Peyer's patch (tissue), 4 donors: Measurements from ENCODE around the gene EPHA5.

Source experiments
- CTCF ChIP-seq, 6 experiments: fragments of 450-650 bp in 4 of 6; fragments of 200-600 bp in 2 of 6; sonication (generic) in 1 of 6; IDR thresholded peaks; one replicate each; pipeline ENCODE4 v1.5.1; 2017 to 2019; ENCODE audit warnings: antibody characterized with exemption in 6 of 6, mild to moderate bottlenecking in 3 of 6, moderate library complexity in 1 of 6
- POLR2A ChIP-seq, 2 donors: fragments of 450-650 bp; IDR thresholded peaks; one replicate each; pipeline ENCODE4 v1.5.1; 2017; ENCODE audit warnings: antibody characterized with exemption in 2 of 2, mild to moderate bottlenecking in 2 of 2, moderate library complexity in 2 of 2

GRCh38 chr4:65521666-65522065 lies 148.6 kb downstream of the EPHA5 start:
- TF ChIP-seq CTCF (IDR thresholded peaks at IDR 0.05) (no peak), POLR2A (IDR thresholded peaks at IDR 0.05) (no peak)
